ENCODE measurements around the gene FOXJ3. TPM values are rescaled to one million over a fixed set of nuclear protein-coding genes. Genes with fewer than 3 reads are reported as not detected.

Gene FOXJ3
- total RNA-seq, 4 donors from 2014 or later: 39.4 to 81.0 (median 56.3) TPM

- in situ Hi-C loops (cut with MboI; ENCODE audit: low sequenced_read_pairs in 4 of 4) (loop anchor here in 1 of 4 donors (10.0 kb wide), 1 partner anchor 589 kb away; no protein-coding TSS in a partner anchor), intact Hi-C loops (cut with DNase I; ENCODE audit: low total_unique reads) (no loop called here)
- no peak for DNase-seq
- Histone ChIP-seq H3K27ac (no peak overlapping the region), H3K36me3 (no peaks in the 10 kb centered on the region), H3K4me1 (peaks cover 6% of the 10 kb centered on the region in 2 donors), H3K27me3 (no peaks in the 10 kb centered on the region), H3K9me3 (no peaks in the 10 kb centered on the region), H3K4me3 (no peak overlapping the region)
- TF ChIP-seq POLR2A (IDR thresholded peaks at IDR 0.05) (no peak), CTCF (IDR thresholded peaks at IDR 0.05 in 4 of 5, conservative IDR thresholded peaks at IDR 0.05 in 1 of 5) (no peak)
- ATAC-seq: no peak
Measured at GRCh38 chr1:42163536-42164503, 171.2 kb downstream of the FOXJ3 start.

GRCh38 chr1:42163114-42163513 is 171.9 kb downstream of the FOXJ3 start:
- Histone ChIP-seq H3K9me3 (no peaks in the 10 kb centered on the region), H3K4me1 (peaks cover 6% of the 10 kb centered on the region in 2 donors), H3K27ac (no peak overlapping the region), H3K27me3 (no peaks in the 10 kb centered on the region), H3K36me3 (no peaks in the 10 kb centered on the region), H3K4me3 (no peak overlapping the region)
- intact Hi-C loops (cut with DNase I; ENCODE audit: low total_unique reads): no loop called here
- in situ Hi-C loops (cut with MboI; ENCODE audit: low sequenced_read_pairs in 4 of 4): loop anchor here in 1 of 4 donors (10.0 kb wide), 1 partner anchor 588 kb away; no protein-coding TSS in a partner anchor
- ATAC-seq: no peak
- TF ChIP-seq CTCF (IDR thresholded peaks at IDR 0.05 in 4 of 5, conservative IDR thresholded peaks at IDR 0.05 in 1 of 5) (no peak), POLR2A (IDR thresholded peaks at IDR 0.05) (no peak)
- DNase-seq: no peak

GRCh38 chr1:42162181-42162580 is 172.9 kb downstream of the FOXJ3 start:
- Histone ChIP-seq H3K9me3 (no peaks in the 10 kb centered on the region), H3K36me3 (no peaks in the 10 kb centered on the region), H3K4me3 (no peak overlapping the region), H3K27ac (no peak overlapping the region), H3K27me3 (no peaks in the 10 kb centered on the region), H3K4me1 (peaks cover 6% of the 10 kb centered on the region in 2 donors)
- TF ChIP-seq POLR2A (IDR thresholded peaks at IDR 0.05): no peak
- no peak for TF ChIP-seq CTCF (IDR thresholded peaks at IDR 0.05 in 4 of 5, conservative IDR thresholded peaks at IDR 0.05 in 1 of 5)
- in situ Hi-C loops (cut with MboI; ENCODE audit: low sequenced_read_pairs in 4 of 4) (loop anchor here in 1 of 4 donors (10.0 kb wide), 1 partner anchor 587 kb away; no protein-coding TSS in a partner anchor), intact Hi-C loops (cut with DNase I; ENCODE audit: low total_unique reads) (no loop called here)
- DNase-seq: no peak
- no peak for ATAC-seq

GRCh38 chr1:42158189-42158588 is 176.8 kb downstream of the FOXJ3 start:
- TF ChIP-seq POLR2A (IDR thresholded peaks at IDR 0.05): no peak
- no peak for TF ChIP-seq CTCF (IDR thresholded peaks at IDR 0.05 in 4 of 5, conservative IDR thresholded peaks at IDR 0.05 in 1 of 5)
- no peak overlapping the region for H3K4me3 ChIP-seq
- no peaks in the 10 kb centered on the region for H3K36me3 ChIP-seq
- ATAC-seq (no peak), DNase-seq (no peak)
- H3K27me3 ChIP-seq: no peaks in the 10 kb centered on the region
- H3K27ac ChIP-seq: no peak overlapping the region
- intact Hi-C loops (cut with DNase I; ENCODE audit: low total_unique reads): no loop called here
- in situ Hi-C loops (cut with MboI; ENCODE audit: low sequenced_read_pairs in 4 of 4): no loop called here
- no peaks in the 10 kb centered on the region for H3K4me1 ChIP-seq
- H3K9me3 ChIP-seq: no peaks in the 10 kb centered on the region
